Adrenal gland (tissue), 12 donors: ENCODE measurements around the gene ZNF346. TPM values are rescaled to one million over a fixed set of nuclear protein-coding genes. Genes with fewer than 3 reads are reported as not detected.

Source experiments
- DNase-seq, 7 donors: peaks; one replicate each; pipeline ENCODE4 v3.0.0-alpha.2; 2019 to 2020
- H3K27ac ChIP-seq, 5 donors: fragments of 200-600 bp; sonication (generic) in 4 of 5; 1 replicate in 3 of 5; 2 replicates in 2 of 5; pipeline versions ENCODE4 v1.5.1 to v1.8.0; 2016 to 2020; ENCODE audit warnings: mild to moderate bottlenecking in 1 of 5
- H3K27me3 ChIP-seq: fragments of 200-600 bp; 2 replicates; pipeline ENCODE4 v1.8.0; 2021
- H3K36me3 ChIP-seq, 2 donors: fragments of 200-600 bp; replicated peaks in 1 of 2; 1 replicate in 1 of 2; 2 replicates in 1 of 2; pipeline versions ENCODE4 v1.5.1 to v1.8.0; 2018 to 2022
- H3K4me1 ChIP-seq, 2 donors: fragments of 200-600 bp; replicated peaks in 1 of 2; 1 replicate in 1 of 2; 2 replicates in 1 of 2; pipeline versions ENCODE4 v1.5.1 to v1.8.0; 2018 to 2021
- H3K4me3 ChIP-seq, 4 donors: fragments of 200-600 bp; sonication (generic) in 3 of 4; one replicate each; pipeline ENCODE4 v1.5.1; 2016 to 2018
- H3K9me3 ChIP-seq, 3 donors: fragments of 200-600 bp; sonication (generic) in 1 of 3; replicated peaks in 1 of 3; 1 replicate in 2 of 3; 2 replicates in 1 of 3; pipeline versions ENCODE4 v1.5.1 to v1.8.0; 2016 to 2021
- CTCF ChIP-seq, 6 experiments: fragments of 450-650 bp in 4 of 6; fragments of 200-600 bp in 2 of 6; sonication (generic) in 1 of 6; IDR thresholded peaks; 1 replicate in 5 of 6; 2 replicates in 1 of 6; pipeline versions ENCODE4 v1.5.1 to v1.8.0; 2016 to 2021; ENCODE audit warnings: antibody characterized with exemption in 6 of 6, mild to moderate bottlenecking in 2 of 6, moderate library complexity in 1 of 6
- POLR2A ChIP-seq, 2 donors: fragments of 450-650 bp; IDR thresholded peaks; one replicate each; pipeline ENCODE4 v1.6.1; 2017; ENCODE audit warnings: antibody characterized with exemption in 2 of 2, mild to moderate bottlenecking in 2 of 2, moderate library complexity in 1 of 2
- whole genome bisulfite sequencing, 4 donors: extraction: QIAGEN DNeasy Blood & Tissue Kit in 2 of 4; methylation state at CpG; one replicate each; pipeline versions ENCODE4 v1.1.5 to v1.1.7; 2013 to 2017; 5-methylcytosine and 5-hydroxymethylcytosine counted together
- intact Hi-C, 2 donors: fragments of 100-400 bp; cut with DNase I; formaldehyde crosslinking; loops; one replicate each; pipeline versions ENCODE4 v1.14.1 to v1.15.0; 2022 to 2023
- polyA plus RNA-seq, 3 donors: library from polyadenylated mRNA; stranded (reverse); fragments of 200-250 nt in 2 of 3; fragments of 350-450 nt in 1 of 3; fragmentation: Illumina TruSeq in 1 of 3; extraction: RNeasy Lipid Tissue Mini Kit (QIAGEN cat#74804) in 1 of 3; gene quantifications; one replicate each; pipeline ENCODE4 v1.2.3, GENCODE V29; 2013 to 2014
- total RNA-seq, 9 donors: library from RNA; depleted of rRNA in 4 of 9; stranded (reverse); fragments of >200 nt in 4 of 9; fragments of 120-200 nt in 1 of 9; fragmentation: NEBNext Ultra II Directional in 1 of 9; extraction: Animal tissue kit (Norgen Biotek cat#: 25700) in 1 of 9; gene quantifications; one replicate each; pipeline versions ENCODE4 v1.1.0 to v1.2.4, GENCODE V29; 2013 to 2023
- donor health status: healthy with polysubstance abuse.
- donor health status: Bipolar disorder and iron deficiency.
- donor health status: DM: yes; HTN: yes; CAD: no.
- donor health status: DM: no; HTN: no; CAD: no.
- donor health status: DM: no; HTN: no; CAD: no.
- donor health status: DM: yes; HTN: yes; CAD: no.

Gene ZNF346
- total and polyA plus RNA-seq, 12 donors = 7.9 to 29.4 (median 17.1) TPM

GRCh38 chr5:177008716-177009115 is 13.8 kb upstream of the ZNF346 start:
- Histone ChIP-seq H3K27me3 (no peaks in the 10 kb centered on the region), H3K27ac (no peak overlapping the region), H3K9me3 (no peaks in the 10 kb centered on the region), H3K4me3 (no peak overlapping the region), H3K4me1 (peaks cover 11 to 17% of the 10 kb centered on the region in 2 donors), H3K36me3 (no peaks in the 10 kb centered on the region)
- WGBS, 4 donors = 57 to 75% (median 61%) methylated on average over 2 of the region's 2 CpGs
- no peak for TF ChIP-seq CTCF (IDR thresholded peaks at IDR 0.05)
- no peak for TF ChIP-seq POLR2A (IDR thresholded peaks at IDR 0.05)
- intact Hi-C loops = no loop called here
- no peak for DNase-seq

- Histone ChIP-seq H3K27ac (no peak overlapping the region), H3K36me3 (no peaks in the 10 kb centered on the region), H3K4me3 (no peak overlapping the region), H3K4me1 (peaks cover 3 to 4% of the 10 kb centered on the region in 2 donors), H3K9me3 (no peaks in the 10 kb centered on the region), H3K27me3 (no peaks in the 10 kb centered on the region)
- TF ChIP-seq POLR2A (IDR thresholded peaks at IDR 0.05) (no peak), CTCF (IDR thresholded peaks at IDR 0.05) (no peak)
- 90 to 97% (median 94%) methylated on average over 4 of the region's 4 CpGs for WGBS, 4 donors
- no peak for DNase-seq
- intact Hi-C loops = no loop called here
Measured at GRCh38 chr5:177010153-177010552, 12.3 kb upstream of the ZNF346 start.

GRCh38 chr5:177015156-177015555 is 7.3 kb upstream of the ZNF346 start:
- H3K36me3 ChIP-seq = no peaks in the 10 kb centered on the region
- 83 to 98% (median 95%) methylated on average over 4 of the region's 4 CpGs for WGBS, 4 donors
- intact Hi-C loops = no loop called here
- no peaks in the 10 kb centered on the region for H3K9me3 ChIP-seq
- no peaks in the 10 kb centered on the region for H3K4me1 ChIP-seq
- no peak overlapping the region for H3K4me3 ChIP-seq
- no peak for DNase-seq
- TF ChIP-seq POLR2A (IDR thresholded peaks at IDR 0.05) = no peak
- TF ChIP-seq CTCF (IDR thresholded peaks at IDR 0.05) = no peak
- H3K27me3 ChIP-seq = no peaks in the 10 kb centered on the region
- no peak overlapping the region for H3K27ac ChIP-seq

GRCh38 chr5:177018341-177018740 is 4.2 kb upstream of the ZNF346 start:
- Histone ChIP-seq H3K27me3 (no peaks in the 10 kb centered on the region), H3K4me3 (no peak overlapping the region), H3K4me1 (peaks cover 5 to 10% of the 10 kb centered on the region in 2 donors), H3K9me3 (no peaks in the 10 kb centered on the region), H3K36me3 (no peaks in the 10 kb centered on the region), H3K27ac (no peak overlapping the region)
- TF ChIP-seq POLR2A (IDR thresholded peaks at IDR 0.05) (no peak), CTCF (IDR thresholded peaks at IDR 0.05) (no peak)
- no peak for DNase-seq
- intact Hi-C loops = no loop called here
- WGBS, 4 donors = 84 to 92% (median 85%) methylated on average over 2 of the region's 2 CpGs
